Midbrain (tissue), 1 donor: ENCODE results near the gene ZNF317.
A peak's percentile ranks its signal among the peaks of the same experiment; 100 is the strongest.

ENCODE experiments used
- DNase-seq: peaks from one replicate; lab custom pipeline; 2025; lab: John Stamatoyannopoulos, UW

The ZNF317 gene

GRCh38 chr19:9140159-9140874 is at the start of gene ZNF317:
Gene ZNF317, plus strand, starts transcription at chr19:9140397. Its CDS starts 15,620 bp downstream, at chr19:9156017.
- peak; percentile 94 for DNase-seq

GRCh38 chr19:9107375-9107774 is 32.8 kb upstream of the ZNF317 start, which contains the start of gene OR7G2:
Gene OR7G2, minus strand, starts transcription at chr19:9107475. Its CDS starts 4,232 bp downstream, at chr19:9103243.
- DNase-seq: no peak

GRCh38 chr19:9109959-9110358 is 30.2 kb upstream of the ZNF317 start:
- DNase-seq: no peak

GRCh38 chr19:9115307-9115813 is 24.8 kb upstream of the ZNF317 start, which contains the start of gene OR7G1:
Gene OR7G1, minus strand, starts transcription at chr19:9115763. Its CDS starts 0 bp downstream, at chr19:9115763.
- no peak for DNase-seq

- no peak for DNase-seq
Measured at GRCh38 chr19:9116547-9116946, 23.6 kb upstream of the ZNF317 start.

- DNase-seq: no peak
Measured at GRCh38 chr19:9126900-9127405, 13.2 kb upstream of the ZNF317 start, which contains the start of gene OR7G3. Gene OR7G3, minus strand, starts transcription at chr19:9126950. Its CDS starts 0 bp downstream, at chr19:9126950.

GRCh38 chr19:9128171-9128570 is 12.0 kb upstream of the ZNF317 start:
- DNase-seq: no peak

- DNase-seq: no peak
Measured at GRCh38 chr19:9130965-9131364, 9.2 kb upstream of the ZNF317 start.

GRCh38 chr19:9132422-9132821 is 7.8 kb upstream of the ZNF317 start:
- DNase-seq: no peak

- no peak for DNase-seq
Measured at GRCh38 chr19:9139609-9140158, 513 bp upstream of the ZNF317 start.

GRCh38 chr19:9144920-9145319 is 4.7 kb downstream of the ZNF317 start:
- no peak for DNase-seq

GRCh38 chr19:9146882-9147281 is 6.7 kb downstream of the ZNF317 start:
- no peak for DNase-seq

- no peak for DNase-seq
Measured at GRCh38 chr19:9148697-9149096, 8.5 kb downstream of the ZNF317 start.

GRCh38 chr19:9149997-9150396 is 9.8 kb downstream of the ZNF317 start:
- no peak for DNase-seq

GRCh38 chr19:9150650-9151049 is 10.5 kb downstream of the ZNF317 start:
- DNase-seq: no peak

GRCh38 chr19:9151367-9151766 is 11.2 kb downstream of the ZNF317 start:
- no peak for DNase-seq

- DNase-seq: no peak
Measured at GRCh38 chr19:9155591-9155990, 15.4 kb downstream of the ZNF317 start.

GRCh38 chr19:9156304-9156703 is 16.1 kb downstream of the ZNF317 start:
- DNase-seq: no peak

- no peak for DNase-seq
Measured at GRCh38 chr19:9159891-9160290, 19.7 kb downstream of the ZNF317 start.

GRCh38 chr19:9161427-9161826 is 21.2 kb downstream of the ZNF317 start:
- DNase-seq: no peak

GRCh38 chr19:9165261-9165660 is 25.1 kb downstream of the ZNF317 start:
- no peak for DNase-seq

GRCh38 chr19:9166846-9167245 is 26.6 kb downstream of the ZNF317 start:
- DNase-seq: no peak

- DNase-seq: no peak
Measured at GRCh38 chr19:9171393-9171991, 31.3 kb downstream of the ZNF317 start.
